ENCODE data around the gene RAPGEF6.

DNA sequence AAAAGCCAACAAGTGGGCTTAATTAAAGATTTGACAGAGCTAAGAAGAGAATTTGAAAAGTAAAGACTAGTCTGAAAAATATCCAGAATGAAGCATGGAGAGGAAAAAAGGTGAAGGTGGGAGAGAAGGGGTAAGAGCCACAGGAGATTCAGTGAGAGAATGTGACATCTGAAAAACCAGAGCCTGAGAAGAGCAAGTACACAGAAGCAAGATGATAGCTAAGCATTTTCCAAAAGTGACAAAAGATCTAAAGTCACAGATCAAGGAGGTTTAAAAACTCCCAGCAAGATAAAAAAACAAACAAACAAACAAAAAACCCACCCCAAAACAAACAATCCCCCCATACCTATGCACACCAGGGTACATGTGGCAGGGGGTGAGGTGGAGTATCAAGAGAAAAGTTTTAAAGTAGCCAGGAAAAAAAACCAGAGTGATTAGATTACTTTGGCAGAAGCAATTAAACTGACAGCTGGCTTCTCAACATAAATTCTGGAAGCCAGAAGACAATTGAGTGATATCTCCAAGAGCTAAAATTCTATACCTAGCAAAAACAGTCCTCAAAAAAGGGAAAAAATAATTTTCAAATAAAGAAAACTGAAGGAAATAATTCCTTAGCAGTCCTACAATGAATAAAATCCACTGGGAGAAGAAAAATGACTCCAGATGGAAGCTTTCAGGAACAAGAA is 111.4 kb downstream of the RAPGEF6 start:
- no peak for TF ChIP-seq POLR2AphosphoS5 (IDR thresholded peaks at IDR 0.05; ENCODE audit: low read depth, low read length)
- TF ChIP-seq, protein P1, sequence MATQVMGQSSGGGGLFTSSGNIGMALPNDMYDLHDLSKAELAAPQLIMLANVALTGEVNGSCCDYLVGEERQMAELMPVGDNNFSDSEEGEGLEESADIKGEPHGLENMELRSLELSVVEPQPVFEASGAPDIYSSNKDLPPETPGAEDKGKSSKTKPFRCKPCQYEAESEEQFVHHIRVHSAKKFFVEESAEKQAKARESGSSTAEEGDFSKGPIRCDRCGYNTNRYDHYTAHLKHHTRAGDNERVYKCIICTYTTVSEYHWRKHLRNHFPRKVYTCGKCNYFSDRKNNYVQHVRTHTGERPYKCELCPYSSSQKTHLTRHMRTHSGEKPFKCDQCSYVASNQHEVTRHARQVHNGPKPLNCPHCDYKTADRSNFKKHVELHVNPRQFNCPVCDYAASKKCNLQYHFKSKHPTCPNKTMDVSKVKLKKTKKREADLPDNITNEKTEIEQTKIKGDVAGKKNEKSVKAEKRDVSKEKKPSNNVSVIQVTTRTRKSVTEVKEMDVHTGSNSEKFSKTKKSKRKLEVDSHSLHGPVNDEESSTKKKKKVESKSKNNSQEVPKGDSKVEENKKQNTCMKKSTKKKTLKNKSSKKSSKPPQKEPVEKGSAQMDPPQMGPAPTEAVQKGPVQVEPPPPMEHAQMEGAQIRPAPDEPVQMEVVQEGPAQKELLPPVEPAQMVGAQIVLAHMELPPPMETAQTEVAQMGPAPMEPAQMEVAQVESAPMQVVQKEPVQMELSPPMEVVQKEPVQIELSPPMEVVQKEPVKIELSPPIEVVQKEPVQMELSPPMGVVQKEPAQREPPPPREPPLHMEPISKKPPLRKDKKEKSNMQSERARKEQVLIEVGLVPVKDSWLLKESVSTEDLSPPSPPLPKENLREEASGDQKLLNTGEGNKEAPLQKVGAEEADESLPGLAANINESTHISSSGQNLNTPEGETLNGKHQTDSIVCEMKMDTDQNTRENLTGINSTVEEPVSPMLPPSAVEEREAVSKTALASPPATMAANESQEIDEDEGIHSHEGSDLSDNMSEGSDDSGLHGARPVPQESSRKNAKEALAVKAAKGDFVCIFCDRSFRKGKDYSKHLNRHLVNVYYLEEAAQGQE (IDR thresholded peaks at IDR 0.05; ENCODE audit: insufficient read depth in 1 of 2, low read depth in 2 of 2, low read length in 2 of 2), result no peak

Measured in PFSK-1 (cell line).